Astrocyte of the spinal cord (primary cell): ENCODE measurements around the gene PCYOX1L.

Experiments
- DNase-seq: peaks from one replicate; pipeline ENCODE4 v3.0.0; 2011; ENCODE audit warnings: low read depth, low spot score
- H3K4me3 ChIP-seq: 2 replicates; pipeline ENCODE4 v1.5.1; 2011; ENCODE audit warnings: low read depth, mild to moderate bottlenecking, low read length, moderate library complexity
- CTCF ChIP-seq: IDR thresholded peaks from 2 replicates; pipeline ENCODE4 v1.5.1; 2012; ENCODE audit warnings: low read depth, mild to moderate bottlenecking, low read length, inconsistent platforms
- in situ Hi-C: cut with HindIII; loops from 2 replicates; pipeline ENCODE4 v1.10.0; 2017; ENCODE audit warnings: low sequenced_read_pairs

The PCYOX1L gene

GRCh38 chr5:149363936-149364335, 6.1 kb downstream of the PCYOX1L start:
- TF ChIP-seq CTCF = no peak
- no peak overlapping the region for H3K4me3 ChIP-seq
- no peak for DNase-seq
- in situ Hi-C loops = no loop called here

GRCh38 chr5:149364719-149365118, 6.9 kb downstream of the PCYOX1L start:
- TF ChIP-seq CTCF = no peak
- DNase-seq = no peak
- no peak overlapping the region for H3K4me3 ChIP-seq
- in situ Hi-C loops = no loop called here

GRCh38 chr5:149365418-149365817, 7.6 kb downstream of the PCYOX1L start:
- H3K4me3 ChIP-seq = no peak overlapping the region
- no peak for TF ChIP-seq CTCF
- in situ Hi-C loops = no loop called here
- no peak for DNase-seq

GRCh38 chr5:149366169-149366729, 8.4 kb downstream of the PCYOX1L start:
- in situ Hi-C loops = no loop called here
- H3K4me3 ChIP-seq = no peak overlapping the region
- no peak for TF ChIP-seq CTCF
- DNase-seq = no peak

- in situ Hi-C loops = no loop called here
- DNase-seq = peak; percentile 53
- peak; percentile 92 for TF ChIP-seq CTCF
- no peak overlapping the region for H3K4me3 ChIP-seq
Observed at GRCh38 chr5:149367249-149367971, 9.6 kb downstream of the PCYOX1L start.

- H3K4me3 ChIP-seq = no peak overlapping the region
- DNase-seq = no peak
- TF ChIP-seq CTCF = no peak
- in situ Hi-C loops = no loop called here
Observed at GRCh38 chr5:149367972-149368645, 10.3 kb downstream of the PCYOX1L start.
